Fibroblast of lung (primary cell): ENCODE data around the gene G6PD.

Source experiments
- EZH2 ChIP-seq: IDR thresholded peaks from 2 replicates; pipeline ENCODE4 v1.5.1; 2012; ENCODE audit warnings: low read length, control low read depth, mild to moderate bottlenecking; ENCODE audit errors: missing control alignments
- TF ChIP-seq, protein P1 (sequence below), 2 donors: IDR thresholded peaks in 1 of 2; conservative IDR thresholded peaks in 1 of 2; 1 replicate in 1 of 2; 2 replicates in 1 of 2; pipeline ENCODE4 v1.5.1; 2011 to 2012; ENCODE audit warnings: low read length in 2 of 2, control low read depth in 1 of 2, inconsistent platforms in 1 of 2, low read depth in 1 of 2, mild to moderate bottlenecking in 1 of 2

DNA sequence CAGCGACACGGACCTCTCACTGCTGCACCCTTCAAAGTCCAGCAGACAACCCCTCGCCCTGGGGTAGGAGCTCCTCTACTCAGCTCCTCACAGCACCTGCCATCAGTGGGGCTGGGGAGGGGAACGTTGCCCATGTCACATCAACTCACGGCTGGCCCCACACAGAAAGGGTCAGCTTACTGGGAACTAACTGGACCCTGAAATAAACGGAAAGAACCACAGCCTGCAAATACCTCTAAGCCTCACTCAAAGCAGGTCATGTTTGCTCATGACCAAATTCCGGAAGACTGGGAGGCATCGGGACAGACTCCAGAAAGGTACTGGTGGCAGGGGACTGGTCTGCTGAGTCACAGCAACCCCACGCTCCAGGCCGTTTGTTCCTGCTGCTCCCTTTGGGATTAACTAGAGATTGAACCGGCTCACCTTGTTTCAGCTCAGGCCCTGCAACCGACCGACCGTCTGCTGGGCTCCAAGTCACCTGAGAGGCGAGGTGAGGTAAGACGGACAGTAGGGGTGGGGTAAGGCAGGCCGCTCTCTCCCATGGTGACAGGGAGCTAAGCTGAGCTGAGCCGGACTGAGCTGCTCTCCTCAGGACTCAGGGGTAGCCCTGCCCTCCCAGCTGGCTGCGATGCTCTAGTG lies 5.6 kb downstream of the G6PD start:
- TF ChIP-seq, protein P1, sequence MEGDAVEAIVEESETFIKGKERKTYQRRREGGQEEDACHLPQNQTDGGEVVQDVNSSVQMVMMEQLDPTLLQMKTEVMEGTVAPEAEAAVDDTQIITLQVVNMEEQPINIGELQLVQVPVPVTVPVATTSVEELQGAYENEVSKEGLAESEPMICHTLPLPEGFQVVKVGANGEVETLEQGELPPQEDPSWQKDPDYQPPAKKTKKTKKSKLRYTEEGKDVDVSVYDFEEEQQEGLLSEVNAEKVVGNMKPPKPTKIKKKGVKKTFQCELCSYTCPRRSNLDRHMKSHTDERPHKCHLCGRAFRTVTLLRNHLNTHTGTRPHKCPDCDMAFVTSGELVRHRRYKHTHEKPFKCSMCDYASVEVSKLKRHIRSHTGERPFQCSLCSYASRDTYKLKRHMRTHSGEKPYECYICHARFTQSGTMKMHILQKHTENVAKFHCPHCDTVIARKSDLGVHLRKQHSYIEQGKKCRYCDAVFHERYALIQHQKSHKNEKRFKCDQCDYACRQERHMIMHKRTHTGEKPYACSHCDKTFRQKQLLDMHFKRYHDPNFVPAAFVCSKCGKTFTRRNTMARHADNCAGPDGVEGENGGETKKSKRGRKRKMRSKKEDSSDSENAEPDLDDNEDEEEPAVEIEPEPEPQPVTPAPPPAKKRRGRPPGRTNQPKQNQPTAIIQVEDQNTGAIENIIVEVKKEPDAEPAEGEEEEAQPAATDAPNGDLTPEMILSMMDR (conservative IDR thresholded peaks at IDR 0.05 in 1 of 2, IDR thresholded peaks at IDR 0.05 in 1 of 2; ENCODE audit: low read depth in 1 of 2, low read length in 2 of 2), result no peak
- TF ChIP-seq EZH2, result no peak
